Activated CD4-positive, CD25-positive, alpha-beta regulatory T cell treated with anti-CD3 and anti-CD28 coated beads, Interleukin-2, amount 50 U/mL, for 16 hours (primary cell): ENCODE data around the gene ESR2.
"Not testable (repeated sequence)": the region's sequence is repeated elsewhere in the genome, so short reads cannot be mapped to it uniquely, and the experiment has no call there.

Source experiments
- DNase-seq: peaks from one replicate; pipeline ENCODE4 v3.0.0-alpha.2; 2020; ENCODE audit warnings: low read depth, low spot score

ESR2 gene

DNA sequence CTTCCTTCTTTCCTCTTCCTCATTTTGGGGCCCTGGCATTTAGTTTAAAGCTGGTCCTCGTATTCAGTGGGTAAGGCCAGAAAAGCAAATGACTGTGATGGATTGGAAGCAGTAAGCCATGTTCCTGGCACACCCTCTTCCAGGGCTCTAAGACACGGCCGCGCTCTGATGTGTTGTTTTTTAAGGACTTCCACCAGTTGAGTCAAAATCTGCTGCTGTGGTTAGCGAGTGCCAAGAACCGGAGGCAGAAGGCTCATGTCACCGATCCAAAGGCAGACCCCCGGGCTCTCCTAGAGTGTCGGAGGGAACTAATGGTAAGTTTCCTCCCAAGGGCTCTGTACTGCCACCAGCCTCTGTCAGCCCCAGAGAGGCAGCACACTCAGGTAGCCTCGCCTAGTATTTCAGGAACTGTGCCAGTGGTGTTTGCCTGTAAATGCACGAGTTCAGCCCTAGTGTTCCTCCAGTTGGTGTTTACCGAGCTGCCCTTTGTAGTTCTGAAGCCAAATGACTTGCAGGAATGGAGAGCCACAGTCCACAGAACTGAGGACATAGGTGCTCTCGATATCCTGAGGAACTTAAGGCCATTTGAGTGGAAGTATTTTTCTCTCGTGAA lies 72.7 kb downstream of the ESR2 start:
- no peak for DNase-seq

GRCh38 chr14:64220466-64220865 lies 73.7 kb downstream of the ESR2 start:
- no peak for DNase-seq

DNA sequence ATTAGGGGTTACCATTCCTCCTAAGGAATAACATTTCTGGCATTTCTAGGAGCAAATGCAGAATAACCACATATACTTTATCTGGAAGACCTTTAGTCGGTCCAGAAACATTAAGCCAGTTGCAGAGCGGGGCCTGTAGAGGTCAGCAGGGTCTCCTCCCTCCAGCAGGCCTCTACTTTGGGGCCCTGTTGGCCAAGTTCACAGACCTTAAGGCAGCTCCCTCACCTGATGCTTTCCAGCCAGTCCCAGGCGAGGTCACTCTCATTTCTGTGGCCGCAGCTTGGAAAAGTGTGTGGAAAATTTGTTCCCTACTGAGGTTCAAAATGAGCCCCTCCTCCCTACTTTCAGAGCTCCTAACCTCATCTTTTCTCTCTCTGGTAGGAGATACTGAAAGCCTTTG lies 74.1 kb downstream of the ESR2 start:
- no peak for DNase-seq

DNA sequence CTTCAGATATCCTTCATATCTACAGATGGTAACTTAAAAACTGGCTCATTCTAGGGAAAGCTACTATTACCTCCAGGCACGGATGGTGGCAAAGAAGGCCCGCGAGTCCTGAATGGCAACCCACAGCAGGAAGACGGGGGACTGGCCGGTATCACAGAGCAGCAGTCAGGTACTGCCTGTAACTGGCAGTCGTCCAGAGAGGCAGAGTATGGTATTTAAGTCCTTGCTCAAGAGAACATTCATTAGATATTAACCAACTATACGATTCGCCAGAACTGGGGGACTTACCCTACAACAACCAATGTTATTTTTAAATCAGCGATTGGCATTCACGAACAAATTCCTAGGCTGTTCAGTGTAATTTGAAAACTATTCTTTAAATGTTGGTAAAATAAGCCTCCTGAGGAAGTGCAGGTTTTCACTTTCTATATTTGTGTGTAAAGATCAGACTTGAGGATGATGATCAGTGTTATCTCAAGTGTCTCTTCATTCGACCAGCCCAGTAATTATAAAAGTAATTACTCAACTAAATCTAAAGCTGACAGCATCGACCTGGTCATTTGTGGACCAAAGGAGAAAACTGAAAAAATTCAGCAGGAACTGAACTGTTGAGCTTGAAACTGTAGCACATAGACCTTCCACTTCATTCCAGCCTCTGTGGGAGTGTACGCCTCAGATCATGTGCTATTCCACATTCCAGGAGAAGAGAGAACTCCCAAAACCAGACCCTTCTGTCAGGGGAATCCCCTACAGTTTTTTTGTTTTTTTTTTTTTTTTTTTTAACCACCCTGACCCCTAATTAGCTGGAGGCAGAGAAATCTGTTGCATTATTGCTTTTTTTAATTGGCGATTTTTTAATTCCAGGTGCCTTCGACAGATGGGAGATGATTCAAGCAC lies 75.6 kb downstream of the ESR2 start:
- DNase-seq = no peak

GRCh38 chr14:64217834-64218233 lies 76.3 kb downstream of the ESR2 start:
- DNase-seq = no peak

- DNase-seq = no peak
Measured at GRCh38 chr14:64217308-64217707, 76.9 kb downstream of the ESR2 start.

GRCh38 chr14:64215978-64216377 lies 78.2 kb downstream of the ESR2 start:
- no peak for DNase-seq

GRCh38 chr14:64215274-64215673 lies 78.9 kb downstream of the ESR2 start:
- DNase-seq = no peak

- no peak for DNase-seq
Measured at GRCh38 chr14:64213853-64214570, 80.2 kb downstream of the ESR2 start.

- no peak for DNase-seq
Measured at GRCh38 chr14:64213086-64213485, 81.1 kb downstream of the ESR2 start.

DNA sequence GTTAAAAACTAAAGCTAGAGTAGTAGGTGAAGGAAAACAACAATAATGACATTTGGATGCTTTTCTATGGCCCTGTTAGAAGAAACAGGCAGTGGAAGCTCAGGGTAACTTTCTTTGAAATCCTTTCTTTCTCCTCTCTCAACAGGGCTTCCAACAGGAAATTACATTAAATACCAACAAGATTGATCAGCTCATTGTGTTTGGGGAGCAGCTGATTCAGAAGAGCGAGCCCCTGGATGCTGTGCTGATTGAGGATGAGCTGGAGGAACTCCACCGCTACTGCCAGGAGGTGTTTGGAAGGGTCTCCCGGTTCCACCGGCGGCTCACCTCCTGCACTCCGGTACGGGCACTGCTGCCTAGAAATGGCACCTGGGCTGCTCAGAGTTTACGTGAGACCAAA lies 81.5 kb downstream of the ESR2 start:
- no peak for DNase-seq

- DNase-seq = not testable (repeated sequence)
Measured at GRCh38 chr14:64210912-64211311, 83.3 kb downstream of the ESR2 start.

- DNase-seq = no peak
Measured at GRCh38 chr14:64210216-64210615, 84.0 kb downstream of the ESR2 start.

GRCh38 chr14:64209444-64210131 lies 84.6 kb downstream of the ESR2 start:
- DNase-seq = no peak

DNA sequence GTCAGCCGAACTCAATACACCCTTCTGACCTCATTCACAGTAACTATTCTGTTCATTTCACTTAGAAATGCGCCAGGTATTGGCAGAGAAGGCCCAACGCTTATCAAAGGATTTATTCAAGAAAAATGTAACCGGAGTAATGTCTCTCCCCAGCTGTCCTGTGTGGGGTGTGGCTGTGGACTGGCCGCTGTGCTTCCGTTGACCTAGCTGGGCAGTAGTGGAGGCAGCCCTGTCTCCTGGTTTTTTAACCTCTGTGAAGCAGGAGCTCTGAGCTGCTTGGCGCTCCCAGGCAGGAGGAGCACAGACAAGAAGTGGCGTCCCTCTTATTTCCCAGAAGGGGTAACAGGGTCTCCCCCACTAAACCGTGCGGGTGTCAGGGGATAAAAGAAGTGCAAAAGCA lies 85.2 kb downstream of the ESR2 start:
- no peak for DNase-seq

DNA sequence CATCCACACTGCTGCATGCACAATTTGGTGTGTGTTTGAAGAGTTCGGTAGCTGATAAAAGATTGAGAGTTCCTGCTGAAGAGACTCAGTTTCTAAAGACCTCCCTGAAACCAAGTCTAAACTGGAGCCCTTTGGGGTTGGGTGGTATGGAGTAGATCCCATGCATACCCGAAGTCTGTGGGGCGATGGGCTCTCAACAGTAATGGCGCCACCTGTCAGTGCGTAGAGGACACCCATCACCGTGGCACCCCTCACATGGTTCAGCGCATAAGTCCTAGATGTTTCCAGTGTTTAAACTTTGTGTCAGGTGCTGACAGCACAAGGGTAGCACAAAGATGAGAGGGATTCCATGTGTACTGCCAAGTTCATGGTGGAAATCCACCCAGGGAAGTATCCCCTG lies 85.9 kb downstream of the ESR2 start:
- DNase-seq = no peak

GRCh38 chr14:64203366-64204006 lies 90.7 kb downstream of the ESR2 start:
- DNase-seq = no peak

- DNase-seq = no peak
Measured at GRCh38 chr14:64202716-64203115, 91.5 kb downstream of the ESR2 start.

DNA sequence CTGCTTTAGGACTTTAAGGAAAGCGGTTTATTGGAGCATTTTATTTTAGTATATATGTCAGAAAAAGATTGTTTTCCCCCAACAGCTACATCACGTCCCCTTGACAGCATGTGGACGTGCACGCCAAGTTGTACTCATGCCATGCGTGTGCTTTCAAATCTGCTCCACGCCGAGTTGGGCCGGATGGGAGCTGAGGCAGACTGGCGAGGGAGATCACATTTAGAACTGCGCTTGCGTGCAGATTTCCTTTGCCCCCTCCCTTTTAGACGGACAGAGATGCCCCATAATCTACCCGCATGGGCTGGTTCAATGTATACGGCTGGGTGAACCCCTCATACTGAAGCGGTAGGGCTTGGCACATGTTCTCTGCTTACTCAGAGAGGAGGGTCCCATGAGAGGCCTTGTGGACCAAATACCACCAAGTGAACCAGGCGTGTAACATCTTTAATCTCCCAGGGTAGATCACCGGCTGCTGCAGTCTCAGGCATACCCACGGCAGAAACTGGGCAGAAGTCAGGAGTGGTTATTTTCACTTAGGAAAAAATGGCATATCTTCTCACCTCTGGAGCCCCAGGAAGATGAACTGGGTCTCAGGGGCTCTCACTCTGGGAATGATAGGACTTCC lies 92.1 kb downstream of the ESR2 start:
- no peak for DNase-seq

- no peak for DNase-seq
Measured at GRCh38 chr14:64201296-64201695, 92.9 kb downstream of the ESR2 start.

DNA sequence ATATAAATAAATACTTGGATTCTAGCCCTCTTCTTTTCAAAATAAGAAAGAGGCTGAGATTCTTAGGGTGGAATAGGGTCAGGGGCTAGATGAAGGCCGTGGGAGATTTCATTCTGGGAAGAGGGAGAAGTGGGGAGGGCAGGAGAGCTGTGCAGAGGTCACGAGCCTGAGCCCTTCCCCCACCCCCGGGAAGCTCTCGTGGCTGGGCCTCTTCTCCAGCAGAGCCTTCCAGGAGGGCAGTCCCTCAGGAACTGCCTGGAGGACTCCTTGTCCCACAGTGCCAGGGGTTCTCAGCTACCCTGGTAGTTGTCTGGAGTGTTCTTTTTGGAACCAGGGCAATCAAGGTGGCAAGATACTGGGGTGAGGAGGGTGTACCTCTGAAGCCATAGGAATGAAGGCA lies 94.0 kb downstream of the ESR2 start:
- DNase-seq = no peak
